ENCODE measurements around the gene SLC2A5. TPM values are rescaled to one million over a fixed set of nuclear protein-coding genes. Genes with fewer than 3 reads are reported as not detected.

SLC2A5 gene
- total and polyA plus RNA-seq, 2 of the 4 experiments (the other 2 are of a cell fraction): 0.03 to 0.18 TPM

GRCh38 chr1:9024837-9025236 is 44.6 kb downstream of the SLC2A5 start:
- no peak overlapping the region for H4K8ac ChIP-seq (ENCODE audit: low read depth in 2 of 2, low read length in 2 of 2)
- DNase-seq (no peak), ATAC-seq (ENCODE audit: low read depth) (no peak)
- H3K9me1 ChIP-seq (ENCODE audit: insufficient read depth, low read length): no peaks in the 10 kb centered on the region
- dilution Hi-C loops (cut with HindIII; ENCODE audit: low sequenced_read_pairs, unreplicated experiment): no loop called here
- H3K56ac ChIP-seq (ENCODE audit: extremely low read depth, insufficient read depth, low read length): no peak overlapping the region
- TF ChIP-seq FOS (IDR thresholded peaks at IDR 0.05; ENCODE audit: low read depth, low read length) (no peak), ELK1 (IDR thresholded peaks at IDR 0.05; ENCODE audit: borderline replicate concordance, low read depth, low read length) (no peak), SMC3 (IDR thresholded peaks at IDR 0.05; ENCODE audit: low read depth, low read length) (no peak), MXI1 (IDR thresholded peaks at IDR 0.05; ENCODE audit: borderline replicate concordance, low read depth, low read length) (no peak), MAFK (IDR thresholded peaks at IDR 0.05; ENCODE audit: low read depth, low read length) (no peak), NFE2L2 (IDR thresholded peaks at IDR 0.05; ENCODE audit: low read depth, low read length) (no peak), USF2 (IDR thresholded peaks at IDR 0.05; ENCODE audit: low read depth, low read length) (no peak), CEBPB (IDR thresholded peaks at IDR 0.05; ENCODE audit: low read depth, low read length) (no peak), BHLHE40 (IDR thresholded peaks at IDR 0.05; ENCODE audit: low read depth, low read length) (no peak), CHD1 (IDR thresholded peaks at IDR 0.05; ENCODE audit: low read depth, low read length) (no peak), RAD21 (IDR thresholded peaks at IDR 0.05; ENCODE audit: low read length) (no peak), RFX5 (IDR thresholded peaks at IDR 0.05; ENCODE audit: low read depth, low read length) (no peak), RCOR1 (IDR thresholded peaks at IDR 0.05; ENCODE audit: insufficient replicate concordance, low read length) (no peak), MAZ (IDR thresholded peaks at IDR 0.05; ENCODE audit: borderline replicate concordance, low read depth, low read length) (no peak), POLR2A (IDR thresholded peaks at IDR 0.05; ENCODE audit: low read depth, low read length) (no peak)
- TF ChIP-seq, protein P1, sequence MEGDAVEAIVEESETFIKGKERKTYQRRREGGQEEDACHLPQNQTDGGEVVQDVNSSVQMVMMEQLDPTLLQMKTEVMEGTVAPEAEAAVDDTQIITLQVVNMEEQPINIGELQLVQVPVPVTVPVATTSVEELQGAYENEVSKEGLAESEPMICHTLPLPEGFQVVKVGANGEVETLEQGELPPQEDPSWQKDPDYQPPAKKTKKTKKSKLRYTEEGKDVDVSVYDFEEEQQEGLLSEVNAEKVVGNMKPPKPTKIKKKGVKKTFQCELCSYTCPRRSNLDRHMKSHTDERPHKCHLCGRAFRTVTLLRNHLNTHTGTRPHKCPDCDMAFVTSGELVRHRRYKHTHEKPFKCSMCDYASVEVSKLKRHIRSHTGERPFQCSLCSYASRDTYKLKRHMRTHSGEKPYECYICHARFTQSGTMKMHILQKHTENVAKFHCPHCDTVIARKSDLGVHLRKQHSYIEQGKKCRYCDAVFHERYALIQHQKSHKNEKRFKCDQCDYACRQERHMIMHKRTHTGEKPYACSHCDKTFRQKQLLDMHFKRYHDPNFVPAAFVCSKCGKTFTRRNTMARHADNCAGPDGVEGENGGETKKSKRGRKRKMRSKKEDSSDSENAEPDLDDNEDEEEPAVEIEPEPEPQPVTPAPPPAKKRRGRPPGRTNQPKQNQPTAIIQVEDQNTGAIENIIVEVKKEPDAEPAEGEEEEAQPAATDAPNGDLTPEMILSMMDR (conservative IDR thresholded peaks at IDR 0.05; ENCODE audit: low read depth, low read length): no peak
- H3K9ac ChIP-seq (ENCODE audit: low read depth, low read length): no peak overlapping the region
- BruUV-seq (replicated peaks): no TSS peak
- no peak overlapping the region for H4K91ac ChIP-seq (ENCODE audit: insufficient read depth, low read depth, low read length)
- intact Hi-C loops (cut with micrococcal nuclease): no loop called here
- H3K4me3 ChIP-seq (ENCODE audit: insufficient read depth, low read depth, low read length): no peak overlapping the region
- no peaks in the 10 kb centered on the region for H3K9me3 ChIP-seq (ENCODE audit: control insufficient read depth, insufficient read depth, low read length)
- POLR2A ChIA-PET (ENCODE audit: unreplicated experiment): no interaction called here
- H2AFZ ChIP-seq (replicated peaks; ENCODE audit: low read length, poor library complexity): no peak overlapping the region
- H3K18ac ChIP-seq (ENCODE audit: low read depth, low read length): no peak overlapping the region
- H3K4ac ChIP-seq (ENCODE audit: low read depth, low read length): no peak overlapping the region
- WGBS, 2 experiments (ENCODE audit: extremely low coverage in 2 of 2, insufficient read length in 1 of 2): 87% methylated on average over 12 of the region's 20 CpGs; no CpG with 5 or more reads in 1 of the 2 experiments
- H2BK15ac ChIP-seq (ENCODE audit: low read depth, low read length): no peak overlapping the region
- in situ Hi-C loops (cut with MboI; ENCODE audit: low sequenced_read_pairs): no loop called here
- CTCF ChIA-PET: no interaction called here
- H2AK9ac ChIP-seq (replicated peaks; ENCODE audit: low read depth, low read length, poor library complexity): no peak overlapping the region
- H3K27ac ChIP-seq (ENCODE audit: insufficient read depth, low read length): no peak overlapping the region
- H2BK120ac ChIP-seq (ENCODE audit: low read depth, low read length): no peak overlapping the region
- no peaks in the 10 kb centered on the region for H3K36me3 ChIP-seq (ENCODE audit: control insufficient read depth, insufficient read depth, low read length)
- H3K4me1 ChIP-seq (ENCODE audit: control insufficient read depth, insufficient read depth, low read length): peaks cover 9% of the 10 kb centered on the region; the same call in 1 of the 2 replicates
- H4K5ac ChIP-seq (ENCODE audit: low read depth, low read length): no peak overlapping the region
- no peak overlapping the region for H2AK5ac ChIP-seq (ENCODE audit: low read depth, low read length)
- no peaks in the 10 kb centered on the region for H3K79me1 ChIP-seq (ENCODE audit: low read depth in 1 of 2, low read length in 2 of 2)
- no peak overlapping the region for H2BK20ac ChIP-seq (ENCODE audit: low read depth, low read length)
- H3K14ac ChIP-seq (replicated peaks; ENCODE audit: low read depth, low read length): no peak overlapping the region
- no peak overlapping the region for H3K4me2 ChIP-seq (ENCODE audit: low read depth, low read length)
- no peak overlapping the region for H3K23ac ChIP-seq (ENCODE audit: low read depth, low read length)
- H4K20me1 ChIP-seq (ENCODE audit: insufficient read depth, low read length): no peaks in the 10 kb centered on the region
- H2BK5ac ChIP-seq (ENCODE audit: low read depth, low read length, poor library complexity, severe bottlenecking): no peak overlapping the region
- peaks cover 10% of the 10 kb centered on the region for H3K27me3 ChIP-seq (ENCODE audit: control insufficient read depth, insufficient read depth, low read length)
